Kidney epithelial cell (primary cell): ENCODE results near the gene ADD1. TPM values are rescaled to one million over a fixed set of nuclear protein-coding genes. Genes with fewer than 3 reads are reported as not detected.

ENCODE experiments used
- DNase-seq: peaks from one replicate; pipeline ENCODE4 v3.0.0-alpha.2; 2010; ENCODE audit warnings: low read depth
- H3K27me3 ChIP-seq: 2 replicates; pipeline ENCODE4 v1.6.0; 2011; ENCODE audit warnings: low read length; ENCODE audit not compliant: control insufficient read depth, insufficient read depth
- H3K36me3 ChIP-seq: 2 replicates; pipeline ENCODE4 v1.5.1; 2011; ENCODE audit warnings: low read length; ENCODE audit not compliant: control insufficient read depth, insufficient read depth
- H3K4me3 ChIP-seq: 2 replicates; pipeline ENCODE4 v1.5.1; 2011; ENCODE audit warnings: low read depth, mild to moderate bottlenecking, control low read depth, low read length
- CTCF ChIP-seq: IDR thresholded peaks from 2 replicates; pipeline ENCODE4 v1.5.1; 2011; ENCODE audit warnings: mild to moderate bottlenecking, moderate library complexity, low read length, control low read depth, inconsistent platforms; ENCODE audit not compliant: insufficient read depth, poor library complexity, severe bottlenecking
- total RNA-seq: library from RNA; depleted of rRNA; stranded (reverse); fragments of >200 nt; gene quantifications from 2 replicates; pipeline ENCODE4 v1.2.3, GENCODE V29; 2015

ADD1 gene
- total RNA-seq, 1 donor from 2014 or later, result 132 TPM

DNA sequence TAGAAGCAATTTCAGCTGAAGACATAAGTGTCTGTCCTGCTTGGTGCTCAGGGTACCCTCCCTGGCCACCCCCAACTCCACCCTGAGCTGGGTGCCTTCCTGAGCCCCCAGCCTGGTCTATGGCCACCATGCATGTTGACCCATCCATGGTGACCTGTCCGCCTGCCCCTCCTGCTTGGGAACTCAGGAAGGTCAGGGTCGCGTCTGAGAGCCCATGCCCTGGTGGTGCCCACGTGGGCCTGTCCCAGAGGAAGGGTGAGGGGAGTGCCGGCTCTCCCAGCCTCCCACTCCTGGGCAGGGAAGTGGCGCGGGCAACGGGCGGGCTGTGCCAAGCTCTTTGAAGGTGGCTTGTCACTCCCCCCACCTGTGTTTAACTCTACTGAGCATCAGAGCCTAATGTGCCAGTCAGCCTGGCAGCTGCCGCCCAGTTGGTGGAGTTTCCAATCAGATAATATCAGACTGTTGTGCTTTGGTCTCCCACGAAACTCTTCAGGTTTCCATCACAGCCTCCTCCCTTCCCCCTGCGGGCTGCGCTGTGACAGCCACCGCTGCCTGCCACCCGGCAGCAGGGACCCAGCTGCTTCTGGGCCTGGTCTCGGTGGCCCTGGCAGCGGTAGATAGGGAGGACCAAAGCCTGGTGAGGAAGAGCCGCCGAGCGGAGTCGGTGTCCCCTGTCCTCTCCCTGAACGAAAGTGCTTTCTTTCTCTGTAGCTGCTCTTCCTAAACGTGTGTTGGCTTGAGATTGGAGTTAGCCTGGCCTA is 45.9 kb upstream of the ADD1 start:
- Histone ChIP-seq H3K27me3 (no peaks in the 10 kb centered on the region), H3K36me3 (no peaks in the 10 kb centered on the region), H3K4me3 (no peak overlapping the region)
- no peak for TF ChIP-seq CTCF
- no peak for DNase-seq

- Histone ChIP-seq H3K4me3 (no peak overlapping the region), H3K27me3 (no peaks in the 10 kb centered on the region), H3K36me3 (no peaks in the 10 kb centered on the region)
- TF ChIP-seq CTCF, result no peak
- DNase-seq, result no peak
These were observed 45.0 kb upstream of the ADD1 start for GRCh38 chr4:2798399-2799223.

GRCh38 chr4:2799224-2799911 is 44.3 kb upstream of the ADD1 start:
- Histone ChIP-seq H3K27me3 (no peaks in the 10 kb centered on the region), H3K4me3 (no peak overlapping the region), H3K36me3 (no peaks in the 10 kb centered on the region)
- no peak for TF ChIP-seq CTCF
- DNase-seq, result no peak

DNA sequence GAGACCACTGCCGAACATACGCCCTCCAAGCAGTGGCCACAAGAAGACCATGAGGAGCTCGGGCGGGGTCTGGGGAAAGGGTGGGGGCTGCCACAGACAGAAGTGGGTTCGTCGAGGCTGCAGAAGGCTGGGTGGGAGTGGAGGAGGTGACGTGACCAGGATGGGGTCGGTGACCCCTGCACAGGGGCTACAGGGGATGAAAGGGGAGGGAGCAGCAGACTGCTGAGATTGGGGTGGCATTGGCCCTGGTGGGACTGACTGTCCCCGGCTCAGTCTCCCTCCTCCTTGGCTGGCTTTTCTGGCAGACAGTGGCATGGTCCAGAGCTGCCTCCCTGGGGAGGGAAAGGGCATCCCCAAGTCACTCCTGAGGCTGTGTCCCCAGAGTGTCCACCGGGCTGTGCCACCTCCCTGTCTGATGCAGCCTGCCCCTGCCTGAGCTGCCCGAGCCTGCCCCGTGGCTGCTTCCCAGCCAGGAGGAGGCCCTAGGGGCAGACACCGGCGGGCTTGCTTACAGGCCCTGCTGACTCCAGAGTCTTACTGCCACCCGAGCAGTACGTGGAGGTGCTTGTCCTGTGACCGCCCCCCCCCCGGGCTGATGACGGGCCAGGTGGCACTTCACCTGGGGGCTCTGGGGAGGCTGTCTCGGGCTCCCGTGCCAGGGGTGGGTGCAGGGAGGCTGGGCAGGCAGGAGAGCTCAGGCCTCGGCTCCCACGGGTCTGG is 43.5 kb upstream of the ADD1 start:
- no peak for TF ChIP-seq CTCF
- no peak for DNase-seq
- no peak overlapping the region for H3K4me3 ChIP-seq
- H3K36me3 ChIP-seq, result no peaks in the 10 kb centered on the region
- no peaks in the 10 kb centered on the region for H3K27me3 ChIP-seq

GRCh38 chr4:2800691-2801596 is 42.7 kb upstream of the ADD1 start:
- Histone ChIP-seq H3K4me3 (no peak overlapping the region), H3K36me3 (no peaks in the 10 kb centered on the region), H3K27me3 (no peaks in the 10 kb centered on the region)
- TF ChIP-seq CTCF, result no peak
- no peak for DNase-seq
